ENCODE results near the gene HIC2.

The HIC2 gene

GRCh38 chr22:21444701-21445436, 27.7 kb downstream of the HIC2 start:
- no peak for TF ChIP-seq CTCF (conservative IDR thresholded peaks at IDR 0.05; ENCODE audit: low read depth, low read length)
- DNase-seq (ENCODE audit: low read depth) = no peak
- no peak overlapping the region for H3K4me3 ChIP-seq (ENCODE audit: low read depth, low read length)

- DNase-seq (ENCODE audit: low read depth) = no peak
- H3K4me3 ChIP-seq (ENCODE audit: low read depth, low read length) = no peak overlapping the region
- no peak for TF ChIP-seq CTCF (conservative IDR thresholded peaks at IDR 0.05; ENCODE audit: low read depth, low read length)
These were observed 28.4 kb downstream of the HIC2 start for GRCh38 chr22:21445437-21446127.

DNA sequence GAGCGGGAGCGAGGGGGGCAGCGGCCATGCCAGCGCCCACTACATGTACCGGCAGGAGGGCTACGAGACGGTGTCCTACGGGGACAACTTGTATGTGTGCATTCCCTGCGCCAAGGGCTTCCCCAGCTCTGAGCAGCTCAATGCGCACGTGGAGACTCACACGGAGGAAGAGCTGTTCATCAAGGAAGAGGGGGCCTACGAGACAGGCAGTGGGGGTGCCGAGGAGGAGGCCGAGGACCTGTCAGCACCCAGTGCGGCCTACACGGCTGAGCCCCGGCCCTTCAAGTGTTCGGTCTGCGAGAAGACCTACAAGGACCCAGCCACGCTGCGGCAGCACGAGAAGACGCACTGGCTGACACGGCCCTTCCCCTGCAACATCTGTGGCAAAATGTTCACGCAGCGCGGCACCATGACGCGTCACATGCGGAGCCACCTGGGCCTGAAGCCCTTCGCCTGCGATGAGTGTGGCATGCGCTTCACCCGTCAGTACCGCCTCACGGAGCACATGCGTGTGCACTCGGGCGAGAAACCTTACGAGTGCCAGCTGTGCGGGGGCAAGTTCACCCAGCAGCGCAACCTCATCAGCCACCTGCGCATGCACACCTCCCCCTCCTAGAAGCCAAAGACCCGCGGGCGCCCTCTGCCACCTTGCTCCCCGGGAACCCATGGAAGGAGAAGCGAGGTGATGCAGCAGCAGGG, 29.1 kb downstream of the HIC2 start:
- H3K4me3 ChIP-seq (ENCODE audit: low read depth, low read length) = no peak overlapping the region
- no peak for DNase-seq (ENCODE audit: low read depth)
- no peak for TF ChIP-seq CTCF (conservative IDR thresholded peaks at IDR 0.05; ENCODE audit: low read depth, low read length)

GRCh38 chr22:21446827-21447690, 29.9 kb downstream of the HIC2 start:
- H3K4me3 ChIP-seq (ENCODE audit: low read depth, low read length) = no peak overlapping the region
- TF ChIP-seq CTCF (conservative IDR thresholded peaks at IDR 0.05; ENCODE audit: low read depth, low read length) = no peak
- no peak for DNase-seq (ENCODE audit: low read depth)

GRCh38 chr22:21447694-21448402, 30.7 kb downstream of the HIC2 start:
- peak; percentile 22 for TF ChIP-seq CTCF (conservative IDR thresholded peaks at IDR 0.05; ENCODE audit: low read depth, low read length)
- no peak for DNase-seq (ENCODE audit: low read depth)
- no peak overlapping the region for H3K4me3 ChIP-seq (ENCODE audit: low read depth, low read length)
